Central memory CD8-positive, alpha-beta T cell (primary cell): Measurements from ENCODE around the gene RPL27A.
A peak's percentile ranks its signal among the peaks of the same experiment; 100 is the strongest.

Experiments used
- ATAC-seq: fragments of 150-1000 bp; cut with Tn5 transposase; replicated peaks from 2 replicates; pipeline ENCODE4 v1.10.0; 2022; ENCODE audit warnings: mild to moderate bottlenecking, moderate FRiP score, moderate number of reproducible peaks; ENCODE audit not compliant: poor library complexity, severe bottlenecking; ENCODE audit errors: extremely low read depth
- DNase-seq, 2 donors: peaks; one replicate each; pipeline ENCODE4 v3.0.0; 2021; ENCODE audit warnings: low spot score in 2 of 2
- H3K27ac Mint-ChIP-seq: one replicate; pipeline ENCODE4 v1.8.0; 2022; ENCODE audit warnings: low read depth, mild to moderate bottlenecking, moderate library complexity, mixed read lengths
- H3K27me3 Mint-ChIP-seq: one replicate; pipeline ENCODE4 v1.8.0; 2022; ENCODE audit warnings: mixed read lengths
- H3K36me3 Mint-ChIP-seq: one replicate; pipeline ENCODE4 v1.8.0; 2022; ENCODE audit warnings: mild to moderate bottlenecking, moderate library complexity, mixed read lengths; ENCODE audit not compliant: insufficient read depth
- H3K4me1 Mint-ChIP-seq: one replicate; pipeline ENCODE4 v1.8.0; 2022; ENCODE audit warnings: mixed read lengths
- H3K4me3 Mint-ChIP-seq: one replicate; pipeline ENCODE4 v1.8.0; 2022; ENCODE audit warnings: mild to moderate bottlenecking, moderate library complexity, mixed read lengths
- H3K9me3 Mint-ChIP-seq: one replicate; pipeline ENCODE4 v1.8.0; 2022; ENCODE audit warnings: mixed read lengths

The RPL27A gene

DNA sequence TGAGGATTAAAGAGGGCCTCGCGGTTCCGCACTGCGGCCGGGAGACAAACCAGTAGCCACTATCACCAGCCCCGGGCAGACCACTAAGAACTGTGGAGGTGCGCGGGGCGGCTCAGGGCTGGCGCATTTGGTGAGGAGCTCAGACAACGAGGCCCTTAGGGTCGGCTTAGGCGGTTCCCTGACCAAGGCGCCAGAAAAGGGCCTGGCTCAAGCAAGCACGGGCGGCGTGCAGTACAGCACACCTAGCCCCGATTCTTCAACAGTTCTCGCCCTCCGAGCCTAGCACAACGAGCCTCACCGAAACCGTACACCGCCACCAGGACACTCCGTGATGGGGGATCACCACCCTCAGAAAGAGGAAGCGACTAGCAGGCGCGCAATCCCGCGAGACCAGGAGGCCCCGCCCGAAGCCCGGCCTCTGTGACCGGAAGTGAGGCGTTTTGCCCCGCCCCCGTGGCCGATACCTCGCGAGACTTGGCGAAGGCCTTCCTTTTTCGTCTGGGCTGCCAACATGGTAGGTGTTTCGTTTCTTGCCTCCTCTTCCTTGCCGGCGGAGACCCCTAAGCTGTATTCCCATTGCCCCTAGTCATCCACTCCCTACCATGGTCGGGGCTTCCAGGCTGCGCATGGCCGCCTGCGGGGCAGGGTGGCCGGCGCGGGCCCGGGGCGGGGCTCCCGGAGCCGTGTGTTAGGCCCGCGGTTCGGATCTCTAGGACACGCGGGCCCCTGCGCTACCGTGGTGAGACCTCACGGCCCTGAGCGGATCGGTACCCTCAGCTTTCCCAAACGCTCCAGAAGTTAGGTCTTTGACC, at the start of gene RPL27A, which contains the start of gene TRIM66:
RPL27A (plus strand) TSS at position 490 of the 812 bp plus-strand sequence; CDS start at position 512, 22 bp downstream.
TRIM66 (minus strand) TSS at position 363 of the 812 bp plus-strand sequence. CDS start 10,391 bp downstream, outside the sequence.
- peak within 1 kb of the TSS; percentile 96 for H3K27ac Mint-ChIP-seq
- H3K36me3 Mint-ChIP-seq = peaks cover 55% of the 10 kb centered on the region
- peaks cover 8% of the 10 kb centered on the region for H3K9me3 Mint-ChIP-seq
- DNase-seq = peak; percentile 98 to 100
- peak; percentile 95 for ATAC-seq
- H3K4me1 Mint-ChIP-seq = peaks cover 47% of the 10 kb centered on the region
- H3K4me3 Mint-ChIP-seq = peak within 1 kb of the TSS; percentile 93
- H3K27me3 Mint-ChIP-seq = no peaks in the 10 kb centered on the region

DNA sequence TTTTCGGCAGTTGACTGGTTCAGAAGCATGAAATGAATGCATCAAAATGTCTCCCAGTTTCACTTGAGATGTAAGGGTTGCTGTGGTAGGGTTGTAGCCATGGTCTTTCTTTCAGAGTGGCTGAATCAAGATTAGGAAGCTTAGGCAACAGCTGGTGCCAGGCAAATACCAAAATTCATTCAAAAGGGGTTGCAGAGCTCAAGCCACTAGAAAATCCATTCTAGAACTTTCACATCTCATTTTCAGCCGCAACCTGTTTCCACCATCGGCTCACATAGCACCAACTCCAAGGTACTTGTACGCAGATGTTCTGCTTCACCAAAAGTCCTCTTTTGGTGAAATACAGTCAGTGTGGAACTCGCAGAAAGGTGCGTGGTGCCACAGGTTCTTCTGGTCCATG, 48.1 kb upstream of the RPL27A start:
- no peak for DNase-seq
- Mint-ChIP-seq H3K27me3 (no peaks in the 10 kb centered on the region), H3K27ac (no peak overlapping the region), H3K36me3 (peaks cover 7% of the 10 kb centered on the region), H3K9me3 (no peaks in the 10 kb centered on the region), H3K4me3 (no peak overlapping the region), H3K4me1 (no peaks in the 10 kb centered on the region)
- no peak for ATAC-seq

- Mint-ChIP-seq H3K27ac (no peak overlapping the region), H3K27me3 (no peaks in the 10 kb centered on the region), H3K4me3 (no peak overlapping the region), H3K36me3 (peaks cover 11% of the 10 kb centered on the region), H3K9me3 (no peaks in the 10 kb centered on the region), H3K4me1 (no peaks in the 10 kb centered on the region)
- DNase-seq (no peak), ATAC-seq (no peak)
These were observed 46.5 kb upstream of the RPL27A start for GRCh38 chr11:8636127-8636526.

DNA sequence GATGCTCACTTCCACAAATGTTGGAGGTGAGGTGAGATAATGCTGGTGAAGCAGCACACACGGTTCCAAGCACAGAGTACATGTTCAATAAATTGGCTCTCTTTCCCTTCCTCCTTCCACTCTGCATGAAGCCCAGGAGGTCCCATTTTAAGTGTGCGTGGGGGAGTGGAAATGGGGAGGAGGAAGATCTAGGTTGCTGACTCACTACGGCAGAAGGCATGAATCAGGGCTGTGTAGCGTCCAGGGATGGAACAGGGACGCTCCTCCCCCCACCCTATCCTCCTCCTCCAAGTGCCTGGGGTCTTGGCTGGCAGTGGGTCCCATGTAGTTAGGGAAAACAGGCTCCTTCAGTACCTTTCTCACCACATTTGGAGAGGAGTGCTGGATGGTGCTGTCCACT, 44.3 kb upstream of the RPL27A start:
- DNase-seq (no peak), ATAC-seq (no peak)
- H3K4me3 Mint-ChIP-seq = no peak overlapping the region
- H3K36me3 Mint-ChIP-seq = peaks cover 11% of the 10 kb centered on the region
- H3K27ac Mint-ChIP-seq = no peak overlapping the region
- no peaks in the 10 kb centered on the region for H3K4me1 Mint-ChIP-seq
- H3K9me3 Mint-ChIP-seq = no peaks in the 10 kb centered on the region
- H3K27me3 Mint-ChIP-seq = no peaks in the 10 kb centered on the region

DNA sequence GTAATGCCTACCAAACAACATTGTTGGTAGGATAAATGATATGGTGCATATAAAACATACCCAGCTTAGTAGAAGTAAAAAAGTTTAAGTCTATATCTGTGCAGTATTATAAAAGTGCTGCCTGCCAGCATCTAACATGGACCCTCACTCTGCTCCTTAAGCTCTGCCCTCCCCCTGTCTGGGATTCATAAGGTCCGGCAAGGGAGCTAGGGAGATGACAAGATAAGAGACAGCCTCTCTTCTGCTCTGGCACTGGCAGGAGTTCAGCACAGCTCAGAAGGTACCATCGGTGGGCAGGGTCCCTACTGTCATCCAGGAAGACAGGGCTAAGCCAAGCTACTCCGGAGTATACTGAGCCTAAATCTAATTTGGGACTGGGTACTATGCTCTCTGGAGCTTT, 42.9 kb upstream of the RPL27A start:
- Mint-ChIP-seq H3K36me3 (peaks cover 9% of the 10 kb centered on the region), H3K4me3 (no peak overlapping the region), H3K27me3 (no peaks in the 10 kb centered on the region), H3K4me1 (no peaks in the 10 kb centered on the region), H3K9me3 (no peaks in the 10 kb centered on the region), H3K27ac (no peak overlapping the region)
- DNase-seq (no peak), ATAC-seq (no peak)

DNA sequence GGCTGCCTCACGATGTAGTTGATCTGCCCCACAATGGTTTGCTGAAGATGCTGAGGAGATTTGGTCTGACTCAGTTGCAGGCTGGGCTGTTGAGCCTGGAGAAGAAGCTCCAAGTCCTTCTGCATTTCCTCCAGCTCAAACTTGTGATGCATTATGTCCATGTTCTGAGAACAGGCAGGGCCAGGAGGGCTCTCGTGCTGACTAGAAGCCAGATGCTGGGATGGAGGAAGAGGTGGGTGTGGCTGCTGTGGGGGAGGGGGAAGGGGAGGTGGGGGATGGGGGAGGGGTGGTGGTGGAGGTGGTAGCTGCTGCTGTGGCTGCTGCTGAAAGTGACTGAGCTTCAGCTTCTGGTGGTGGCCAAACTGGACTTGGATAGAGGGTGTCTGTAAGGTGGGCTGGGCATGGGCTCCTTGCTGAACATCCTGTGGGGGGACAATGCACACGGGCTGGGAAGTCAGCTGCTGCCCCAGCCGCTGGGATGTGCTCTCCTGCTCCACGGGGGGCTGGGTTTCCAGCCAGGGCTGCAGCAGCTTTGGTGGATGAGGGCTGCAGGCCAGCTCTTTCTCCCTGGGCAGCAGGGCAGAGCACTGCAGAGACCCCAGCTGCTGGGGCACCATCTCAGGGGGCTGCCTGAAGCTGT, 42.2 kb upstream of the RPL27A start:
- Mint-ChIP-seq H3K36me3 (peaks cover 9% of the 10 kb centered on the region), H3K27me3 (no peaks in the 10 kb centered on the region)

GRCh38 chr11:8641332-8641731, 41.3 kb upstream of the RPL27A start:
- no peaks in the 10 kb centered on the region for H3K27me3 Mint-ChIP-seq
- H3K4me3 Mint-ChIP-seq = no peak overlapping the region
- H3K9me3 Mint-ChIP-seq = no peaks in the 10 kb centered on the region
- ATAC-seq = no peak
- H3K36me3 Mint-ChIP-seq = peaks cover 11% of the 10 kb centered on the region
- no peaks in the 10 kb centered on the region for H3K4me1 Mint-ChIP-seq
- DNase-seq = no peak
- no peak overlapping the region for H3K27ac Mint-ChIP-seq

More for the DNA sequence above, 42.2 kb upstream of the RPL27A start:
- Mint-ChIP-seq H3K9me3 (no peaks in the 10 kb centered on the region), H3K27ac (no peak overlapping the region), H3K4me3 (no peak overlapping the region), H3K4me1 (no peaks in the 10 kb centered on the region)
- DNase-seq = no peak
- no peak for ATAC-seq

- Mint-ChIP-seq H3K4me1 (no peaks in the 10 kb centered on the region), H3K27me3 (no peaks in the 10 kb centered on the region), H3K36me3 (peaks cover 17% of the 10 kb centered on the region), H3K4me3 (no peak overlapping the region), H3K9me3 (no peaks in the 10 kb centered on the region), H3K27ac (peak overlapping the region; percentile 23)
- no peak for ATAC-seq
- DNase-seq = no peak
These were observed 40.3 kb upstream of the RPL27A start for GRCh38 chr11:8642196-8642841.

GRCh38 chr11:8646873-8647272, 35.7 kb upstream of the RPL27A start:
- H3K27me3 Mint-ChIP-seq = no peaks in the 10 kb centered on the region
- no peaks in the 10 kb centered on the region for H3K9me3 Mint-ChIP-seq
- H3K4me3 Mint-ChIP-seq = no peak overlapping the region
- H3K27ac Mint-ChIP-seq = no peak overlapping the region
- DNase-seq = no peak
- ATAC-seq = no peak
- H3K36me3 Mint-ChIP-seq = peaks cover 17% of the 10 kb centered on the region
- H3K4me1 Mint-ChIP-seq = no peaks in the 10 kb centered on the region

DNA sequence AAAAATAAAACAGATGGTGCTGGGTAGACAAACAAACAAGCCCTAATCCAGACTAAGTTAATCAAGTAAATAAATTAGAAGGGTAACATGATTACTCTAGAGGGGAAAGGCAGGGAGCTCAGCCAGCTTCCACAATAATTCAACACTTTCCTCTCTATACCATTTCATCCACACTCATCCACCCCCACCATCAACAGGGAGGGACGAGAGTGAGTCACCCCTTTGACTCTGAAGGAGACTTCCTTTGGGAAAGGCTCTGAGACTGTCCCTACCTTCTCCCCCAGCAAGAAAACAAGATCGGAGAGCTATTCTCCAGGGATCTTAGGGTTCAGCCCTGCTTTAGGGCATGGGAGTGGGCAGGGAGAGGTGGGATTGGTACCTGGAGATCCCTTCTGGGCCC, 33.2 kb upstream of the RPL27A start:
- Mint-ChIP-seq H3K27me3 (no peaks in the 10 kb centered on the region), H3K4me1 (no peaks in the 10 kb centered on the region), H3K27ac (no peak overlapping the region), H3K9me3 (no peaks in the 10 kb centered on the region), H3K36me3 (peaks cover 17% of the 10 kb centered on the region), H3K4me3 (no peak overlapping the region)
- DNase-seq (no peak), ATAC-seq (no peak)

DNA sequence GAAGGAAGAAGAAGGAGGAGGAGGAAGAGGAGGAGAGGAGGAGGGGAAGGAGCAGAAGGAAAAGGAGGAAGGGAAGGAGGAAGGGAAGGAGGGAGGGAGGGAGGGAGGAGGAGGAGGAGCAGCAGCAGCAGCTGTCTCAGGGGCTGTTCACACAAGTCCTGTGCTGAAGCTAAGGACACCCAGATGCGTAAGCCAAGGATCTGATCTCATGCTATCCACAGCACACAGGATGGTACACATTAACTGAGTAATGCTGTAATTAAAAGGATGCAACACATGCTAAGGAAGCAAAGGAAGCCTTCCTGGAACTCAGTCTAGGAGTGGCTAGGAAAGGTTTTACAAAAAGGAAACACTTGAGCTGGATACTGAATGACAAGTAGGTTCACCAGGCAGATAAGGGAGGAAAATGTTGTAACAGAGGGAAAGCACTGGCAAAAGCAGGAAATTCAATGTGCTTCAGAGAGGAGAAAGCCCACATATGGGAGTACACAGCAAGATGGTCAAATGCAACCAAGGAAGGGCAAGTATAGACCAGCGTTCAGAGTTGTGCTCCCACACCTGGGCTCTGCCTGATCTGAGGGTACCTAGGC, 32.1 kb upstream of the RPL27A start:
- Mint-ChIP-seq H3K4me3 (no peak overlapping the region), H3K4me1 (no peaks in the 10 kb centered on the region), H3K27me3 (no peaks in the 10 kb centered on the region), H3K27ac (no peak overlapping the region), H3K9me3 (no peaks in the 10 kb centered on the region), H3K36me3 (peaks cover 17% of the 10 kb centered on the region)
- no peak for DNase-seq
- no peak for ATAC-seq

DNA sequence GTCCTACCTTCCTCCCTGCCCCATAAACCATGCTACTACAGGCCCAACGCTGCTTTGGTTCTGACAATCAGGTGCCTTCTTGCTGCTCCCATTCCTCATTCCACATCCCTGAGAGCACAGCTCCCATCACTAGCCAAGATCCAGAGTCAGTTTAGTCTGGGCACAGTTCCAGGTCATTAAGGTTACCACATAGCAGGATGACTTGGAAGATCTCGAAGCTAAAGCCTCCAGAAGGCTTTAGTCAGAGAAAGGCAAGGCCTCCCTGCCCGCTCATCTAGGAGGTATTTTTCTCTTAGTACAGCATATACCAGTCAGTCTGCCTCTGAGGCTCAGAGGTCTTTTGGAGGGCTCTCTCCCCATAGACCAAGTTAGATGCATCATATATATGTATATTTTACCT, 30.5 kb upstream of the RPL27A start:
- DNase-seq (no peak), ATAC-seq (no peak)
- Mint-ChIP-seq H3K9me3 (no peaks in the 10 kb centered on the region), H3K27me3 (no peaks in the 10 kb centered on the region), H3K27ac (no peak overlapping the region), H3K4me3 (no peak overlapping the region), H3K36me3 (peaks cover 11% of the 10 kb centered on the region), H3K4me1 (no peaks in the 10 kb centered on the region)
